Measurements from ENCODE around the gene GINS2. TPM values are rescaled to one million over a fixed set of nuclear protein-coding genes. Genes with fewer than 3 reads are reported as not detected.

The GINS2 gene
- total RNA-seq, 1 donor from 2014 or later = 6.5 TPM

DNA sequence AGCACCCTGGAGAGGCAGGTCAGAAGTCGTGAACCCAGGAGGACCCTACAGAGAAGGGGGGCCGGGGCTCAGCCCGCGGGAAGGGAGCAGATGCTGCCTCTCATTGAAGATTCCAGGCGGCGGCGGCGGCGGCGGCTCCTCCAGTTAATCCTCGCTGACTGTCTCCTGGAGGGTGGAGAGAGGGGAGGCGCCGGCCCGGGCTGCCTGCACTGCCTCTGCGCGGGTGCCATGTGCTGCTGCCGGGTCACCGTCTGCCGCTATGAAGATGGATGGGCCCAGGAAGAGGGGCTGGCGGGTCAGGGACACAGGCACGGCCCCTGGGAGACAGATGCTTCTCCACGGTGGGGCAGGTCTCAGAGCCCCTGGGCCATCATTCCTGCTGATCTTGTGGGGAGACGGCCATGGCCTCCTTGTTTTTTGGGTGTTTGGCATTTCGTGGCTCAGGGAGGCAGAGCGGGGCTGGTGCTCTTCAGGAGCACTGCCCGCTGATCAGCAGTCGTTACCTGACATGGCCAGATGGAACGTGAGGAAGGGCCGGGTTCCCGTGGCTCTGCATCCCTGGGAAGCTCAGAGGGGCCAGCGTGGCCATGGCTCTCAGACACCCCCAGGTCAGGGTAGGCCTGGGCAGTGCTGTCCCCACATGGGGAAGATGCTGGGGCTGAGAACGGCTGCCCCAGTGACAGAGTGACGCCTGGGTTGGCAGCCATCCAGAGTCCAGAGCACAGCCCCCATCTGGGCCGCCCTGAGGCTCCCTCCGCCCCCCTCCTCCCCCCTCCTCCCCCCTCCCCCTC lies 36.1 kb downstream of the GINS2 start:
- Histone ChIP-seq H3K4me3 (ENCODE audit: low read depth, low read length) (no peak overlapping the region), H3K27me3 (ENCODE audit: control insufficient read depth, insufficient read depth, low read length) (no peaks in the 10 kb centered on the region), H3K36me3 (ENCODE audit: control insufficient read depth, insufficient read depth, low read length) (peaks cover 5% of the 10 kb centered on the region)
- no peak for DNase-seq (ENCODE audit: low read depth)
- TF ChIP-seq, protein P1, sequence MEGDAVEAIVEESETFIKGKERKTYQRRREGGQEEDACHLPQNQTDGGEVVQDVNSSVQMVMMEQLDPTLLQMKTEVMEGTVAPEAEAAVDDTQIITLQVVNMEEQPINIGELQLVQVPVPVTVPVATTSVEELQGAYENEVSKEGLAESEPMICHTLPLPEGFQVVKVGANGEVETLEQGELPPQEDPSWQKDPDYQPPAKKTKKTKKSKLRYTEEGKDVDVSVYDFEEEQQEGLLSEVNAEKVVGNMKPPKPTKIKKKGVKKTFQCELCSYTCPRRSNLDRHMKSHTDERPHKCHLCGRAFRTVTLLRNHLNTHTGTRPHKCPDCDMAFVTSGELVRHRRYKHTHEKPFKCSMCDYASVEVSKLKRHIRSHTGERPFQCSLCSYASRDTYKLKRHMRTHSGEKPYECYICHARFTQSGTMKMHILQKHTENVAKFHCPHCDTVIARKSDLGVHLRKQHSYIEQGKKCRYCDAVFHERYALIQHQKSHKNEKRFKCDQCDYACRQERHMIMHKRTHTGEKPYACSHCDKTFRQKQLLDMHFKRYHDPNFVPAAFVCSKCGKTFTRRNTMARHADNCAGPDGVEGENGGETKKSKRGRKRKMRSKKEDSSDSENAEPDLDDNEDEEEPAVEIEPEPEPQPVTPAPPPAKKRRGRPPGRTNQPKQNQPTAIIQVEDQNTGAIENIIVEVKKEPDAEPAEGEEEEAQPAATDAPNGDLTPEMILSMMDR (IDR thresholded peaks at IDR 0.05; ENCODE audit: insufficient read depth, low read length, poor library complexity, severe bottlenecking) = no peak

GRCh38 chr16:85651629-85652430 lies 36.9 kb downstream of the GINS2 start:
- H3K36me3 ChIP-seq (ENCODE audit: control insufficient read depth, insufficient read depth, low read length) = peaks cover 5% of the 10 kb centered on the region
- DNase-seq (ENCODE audit: low read depth) = no peak
- TF ChIP-seq, protein P1 (IDR thresholded peaks at IDR 0.05; ENCODE audit: insufficient read depth, low read length, poor library complexity, severe bottlenecking) = no peak
- no peaks in the 10 kb centered on the region for H3K27me3 ChIP-seq (ENCODE audit: control insufficient read depth, insufficient read depth, low read length)
- H3K4me3 ChIP-seq (ENCODE audit: low read depth, low read length) = no peak overlapping the region

GRCh38 chr16:85650844-85651628 lies 37.7 kb downstream of the GINS2 start:
- DNase-seq (ENCODE audit: low read depth) = no peak
- Histone ChIP-seq H3K4me3 (ENCODE audit: low read depth, low read length) (no peak overlapping the region), H3K27me3 (ENCODE audit: control insufficient read depth, insufficient read depth, low read length) (no peaks in the 10 kb centered on the region), H3K36me3 (ENCODE audit: control insufficient read depth, insufficient read depth, low read length) (peaks cover 5% of the 10 kb centered on the region)
- TF ChIP-seq, protein P1 (IDR thresholded peaks at IDR 0.05; ENCODE audit: insufficient read depth, low read length, poor library complexity, severe bottlenecking) = no peak

DNA sequence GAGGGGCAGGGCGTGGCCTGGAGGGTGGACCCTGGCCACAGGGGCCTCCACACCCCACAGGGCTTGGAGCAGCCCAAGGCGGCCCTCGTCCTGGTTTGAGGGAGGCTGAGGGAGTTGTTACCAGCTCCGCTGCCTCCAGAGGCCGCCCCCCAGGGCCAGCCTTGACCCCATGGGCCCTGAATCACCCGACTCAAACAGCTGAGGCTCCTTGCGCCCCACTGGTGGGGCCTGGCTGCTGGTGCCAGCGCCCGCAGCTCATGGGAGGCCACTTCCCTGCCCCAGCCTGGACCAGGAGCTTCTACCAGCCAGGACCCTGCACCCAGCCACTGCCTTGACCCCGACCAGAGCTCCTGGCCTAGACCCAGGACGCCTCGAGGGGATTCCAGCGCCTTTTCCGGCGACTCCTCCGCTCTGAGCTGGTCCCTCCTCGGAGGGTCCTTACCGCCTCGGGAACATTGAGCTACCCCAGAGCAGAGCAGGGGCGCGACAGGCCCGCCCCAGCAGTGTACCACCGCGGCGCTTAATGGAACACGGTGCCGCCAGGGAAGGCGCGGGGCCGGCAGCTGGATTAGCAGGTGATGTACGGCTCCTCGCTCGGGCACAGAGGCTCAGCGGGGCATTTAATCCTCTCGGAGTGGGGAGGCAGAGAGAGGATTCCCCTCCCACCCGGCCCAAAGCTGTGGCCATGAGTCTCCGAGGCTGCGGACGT lies 38.5 kb downstream of the GINS2 start:
- H3K4me3 ChIP-seq (ENCODE audit: low read depth, low read length) = no peak overlapping the region
- no peak for DNase-seq (ENCODE audit: low read depth)
- TF ChIP-seq, protein P1 (IDR thresholded peaks at IDR 0.05; ENCODE audit: insufficient read depth, low read length, poor library complexity, severe bottlenecking) = no peak
- peaks cover under 1% of the 10 kb centered on the region for H3K36me3 ChIP-seq (ENCODE audit: control insufficient read depth, insufficient read depth, low read length)
- H3K27me3 ChIP-seq (ENCODE audit: control insufficient read depth, insufficient read depth, low read length) = no peaks in the 10 kb centered on the region

DNA sequence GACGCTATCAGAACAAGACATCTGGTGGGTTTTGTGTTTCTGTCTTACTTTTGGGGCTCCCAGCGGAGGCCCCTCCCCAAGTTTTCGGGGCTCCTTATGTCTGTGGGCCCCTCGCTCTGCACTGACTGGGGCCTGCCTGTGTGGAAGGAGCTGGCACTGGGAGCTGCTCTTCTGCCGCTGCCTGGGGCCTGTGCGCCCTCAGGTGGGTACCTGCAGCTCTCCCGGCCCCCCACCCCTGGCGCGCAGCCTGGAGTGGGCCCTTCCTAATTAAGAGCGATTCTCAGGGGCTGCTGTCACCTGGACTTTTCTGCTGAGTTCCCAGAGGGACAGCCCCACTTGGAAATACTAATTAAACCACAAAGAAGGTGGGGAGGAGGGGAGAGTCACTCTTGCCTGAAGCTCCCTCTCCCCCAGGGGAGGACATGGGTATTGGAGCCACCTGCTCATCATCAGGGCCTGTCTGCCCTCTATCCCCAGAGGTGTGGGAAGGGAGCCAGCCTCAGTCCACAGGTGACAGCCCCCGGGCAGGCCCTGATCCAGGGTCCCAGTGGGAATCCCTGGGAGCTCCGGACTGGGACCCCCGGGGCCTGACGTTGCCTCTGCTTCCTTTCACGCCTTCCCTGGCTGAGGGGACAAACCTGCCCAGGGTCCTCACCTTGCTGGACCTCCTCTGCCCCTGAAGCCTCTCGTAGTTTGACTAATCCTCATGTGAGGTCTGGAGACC lies 39.2 kb downstream of the GINS2 start:
- Histone ChIP-seq H3K4me3 (ENCODE audit: low read depth, low read length) (no peak overlapping the region), H3K36me3 (ENCODE audit: control insufficient read depth, insufficient read depth, low read length) (no peaks in the 10 kb centered on the region), H3K27me3 (ENCODE audit: control insufficient read depth, insufficient read depth, low read length) (no peaks in the 10 kb centered on the region)
- no peak for DNase-seq (ENCODE audit: low read depth)
- TF ChIP-seq, protein P1 (IDR thresholded peaks at IDR 0.05; ENCODE audit: insufficient read depth, low read length, poor library complexity, severe bottlenecking) = no peak

All from kidney epithelial cell (primary cell).